SK-N-SH (cell line): Measurements from ENCODE around the gene CYP4F12.

ENCODE experiments used
- CHD2 ChIP-seq: fragments of 150-350 bp; IDR thresholded peaks from 2 replicates; pipeline ENCODE4 v1.6.1; 2018; ENCODE audit warnings: low read length; ENCODE audit not compliant: partially characterized antibody
- CTCF ChIP-seq: fragments of 200-600 bp; sonication (generic); IDR thresholded peaks from 2 replicates; pipeline ENCODE4 v1.6.1; 2017; ENCODE audit warnings: antibody characterized with exemption, mild to moderate bottlenecking, moderate library complexity
- FOXJ3 ChIP-seq: sonication (generic); formaldehyde crosslinking; IDR thresholded peaks from 2 replicates; pipeline ENCODE4 v1.5.1; 2020; ENCODE audit warnings: mild to moderate bottlenecking, missing genetic modification reagents
- GABPA ChIP-seq: IDR thresholded peaks from 2 replicates; pipeline ENCODE4 v1.4.0; 2012; ENCODE audit warnings: low read depth, mild to moderate bottlenecking
- MAX ChIP-seq: IDR thresholded peaks from 2 replicates; pipeline ENCODE4 v1.4.0; 2012; ENCODE audit warnings: low read depth
- PBX3 ChIP-seq: IDR thresholded peaks from 2 replicates; pipeline ENCODE4; 2012
- POLR2AphosphoS5 ChIP-seq: IDR thresholded peaks from 2 replicates; pipeline ENCODE4 v1.6.1; 2012; ENCODE audit warnings: low read depth, low read length
- RAD21 ChIP-seq: IDR thresholded peaks from 2 replicates; pipeline ENCODE4 v1.6.1; 2012; ENCODE audit warnings: mild to moderate bottlenecking, low read length
- REST ChIP-seq: IDR thresholded peaks from 2 replicates; pipeline ENCODE4 v1.6.1; 2012; ENCODE audit warnings: mild to moderate bottlenecking, low read depth, low read length, moderate library complexity
- RFX5 ChIP-seq: IDR thresholded peaks from 2 replicates; pipeline ENCODE4 v1.6.1; 2012; ENCODE audit warnings: mild to moderate bottlenecking, improper control_type of control experiment, low read length
- TAF1 ChIP-seq: IDR thresholded peaks from 2 replicates; pipeline ENCODE4 v1.6.1; 2012; ENCODE audit warnings: low read depth, mild to moderate bottlenecking, low read length, moderate library complexity, borderline replicate concordance
- TCF12 ChIP-seq: IDR thresholded peaks from 2 replicates; pipeline ENCODE4 v1.4.0; 2012
- TEAD4 ChIP-seq: IDR thresholded peaks from 2 replicates; pipeline ENCODE4 v1.4.0; 2012; ENCODE audit warnings: mild to moderate bottlenecking, borderline replicate concordance; ENCODE audit not compliant: insufficient read depth
- USF1 ChIP-seq: IDR thresholded peaks from 2 replicates; pipeline ENCODE4 v1.4.0; 2012; ENCODE audit warnings: low read depth, borderline replicate concordance

- TF ChIP-seq REST, result no peak
- no peak for TF ChIP-seq FOXJ3 (CRISPR knock-in tag)
- no peak for TF ChIP-seq RFX5
- no peak for TF ChIP-seq TCF12
- no peak for TF ChIP-seq TEAD4
- no peak for TF ChIP-seq TAF1
- TF ChIP-seq CTCF, result no peak
- TF ChIP-seq POLR2AphosphoS5, result no peak
- no peak for TF ChIP-seq GABPA
- TF ChIP-seq MAX, result no peak
- no peak for TF ChIP-seq CHD2
- TF ChIP-seq USF1, result no peak
- TF ChIP-seq PBX3, result no peak
- no peak for TF ChIP-seq RAD21
These were observed 44.5 kb upstream of the CYP4F12 start for GRCh38 chr19:15628236-15629002.
